ENCODE results near the gene CNOT9.

- TF ChIP-seq POLR2AphosphoS5 (IDR thresholded peaks at IDR 0.05; ENCODE audit: low read depth, low read length) = no peak
- no peak for TF ChIP-seq TAF1 (IDR thresholded peaks at IDR 0.05; ENCODE audit: borderline replicate concordance, insufficient read depth, low read length)
- TF ChIP-seq SIN3A (IDR thresholded peaks at IDR 0.05; ENCODE audit: borderline replicate concordance, insufficient read depth, low read length) = no peak
- no peak for TF ChIP-seq REST (IDR thresholded peaks at IDR 0.05; ENCODE audit: insufficient read depth in 1 of 2, low read depth in 2 of 2, low read length in 2 of 2)
- no peak for TF ChIP-seq FOXP2 (optimal IDR thresholded peaks at IDR 0.05; ENCODE audit: borderline replicate concordance, extremely low read depth, extremely low read length, insufficient read depth)
Measured at GRCh38 chr2:218566296-218566695, 2.3 kb upstream of the CNOT9 start.
